Right ventricle myocardium inferior (tissue), 1 donor: ENCODE data around the gene PNP. TPM values are rescaled to one million over a fixed set of nuclear protein-coding genes. Genes with fewer than 3 reads are reported as not detected.

Source experiments
- ATAC-seq: fragments of 200-7000 bp; cut with Tn5 transposase; one replicate; pipeline ENCODE4 v1.9.1; 2020; ENCODE audit warnings: mild to moderate bottlenecking, moderate library complexity
- DNase-seq: peaks from one replicate; pipeline ENCODE4 v3.0.0; 2021; ENCODE audit errors: missing footprints
- intact Hi-C: fragments of 100-400 bp; cut with DNase I; formaldehyde crosslinking; loops from one replicate; pipeline ENCODE4 v1.11.0; 2022
- total RNA-seq: library from RNA; stranded (reverse); fragmentation: NEBNext Ultra II Directional; extraction: Animal tissue kit (Norgen Biotek cat#: 25700); gene quantifications from one replicate; pipeline ENCODE4 v1.2.1, GENCODE V29; 2021
- donor health status: DM: no; HTN: yes; CAD: no; lungs with severe emphysema.

The PNP gene
- total RNA-seq, 1 donor from 2014 or later, result 7.6 TPM

- DNase-seq (no peak), ATAC-seq (no peak)
- intact Hi-C loops, result no loop called here
Measured at GRCh38 chr14:20515846-20516245, 46.6 kb downstream of the PNP start.

GRCh38 chr14:20516921-20517320, 47.7 kb downstream of the PNP start:
- no peak for ATAC-seq
- DNase-seq, result no peak
- intact Hi-C loops, result no loop called here

GRCh38 chr14:20522332-20522731, 53.1 kb downstream of the PNP start:
- ATAC-seq, result no peak
- intact Hi-C loops, result no loop called here
- DNase-seq, result no peak

GRCh38 chr14:20524027-20524426, 54.8 kb downstream of the PNP start:
- DNase-seq, result no peak
- intact Hi-C loops, result no loop called here
- ATAC-seq, result no peak

Other genes with a start within 250 kb of the PNP start
- not detected for gene OR11H6, start 245.7 kb upstream of the PNP start, total RNA-seq
- not detected for gene OR11H7, start 240.4 kb upstream of the PNP start, total RNA-seq
- not detected for gene OR11H4, start 230.1 kb upstream of the PNP start, total RNA-seq
- 10.0 TPM for gene TTC5, start 163.5 kb upstream of the PNP start, total RNA-seq
- 41.0 TPM for gene CCNB1IP1, start 136.1 kb upstream of the PNP start, total RNA-seq
- gene PARP2, start 125.8 kb upstream of the PNP start, total RNA-seq, result 15.7 TPM
- 8.2 TPM for gene TEP1, start 55.9 kb upstream of the PNP start, total RNA-seq
- 0.62 TPM for gene KLHL33, start 33.2 kb upstream of the PNP start, total RNA-seq
- gene OSGEP, start 14.6 kb upstream of the PNP start, total RNA-seq, result 18.8 TPM
- 67.2 TPM for gene APEX1, start 14.2 kb upstream of the PNP start, total RNA-seq
- 17.2 TPM for gene PIP4P1, start 8.0 kb upstream of the PNP start, total RNA-seq
- gene RNASE10, start 36.1 kb downstream of the PNP start, total RNA-seq, result 0.27 TPM
- not detected for gene RNASE9, start 91.6 kb downstream of the PNP start, total RNA-seq
- gene RNASE11, start 118.6 kb downstream of the PNP start, total RNA-seq, result not detected
- not detected for gene RNASE12, start 122.0 kb downstream of the PNP start, total RNA-seq
- not detected for gene OR6S1, start 172.3 kb downstream of the PNP start, total RNA-seq
- 11.9 TPM for gene RNASE4, start 215.2 kb downstream of the PNP start, total RNA-seq
- gene ANG, start 219.4 kb downstream of the PNP start, total RNA-seq, result 4.5 TPM